Stimulated activated CD4-positive, alpha-beta T cell treated with anti-CD3 and anti-CD28 coated beads, Interleukin-1b, Interleukin-23, amount 100 ng/mL, for 24 hours (primary cell): ENCODE measurements around the gene YARS2.
A peak's percentile ranks its signal among the peaks of the same experiment; 100 is the strongest.

Experiments used
- DNase-seq, 4 experiments: peaks; one replicate each; pipeline ENCODE4 v3.0.0-alpha.2; 2020; ENCODE audit warnings: low read depth in 4 of 4, low spot score in 1 of 4

YARS2 gene

DNA sequence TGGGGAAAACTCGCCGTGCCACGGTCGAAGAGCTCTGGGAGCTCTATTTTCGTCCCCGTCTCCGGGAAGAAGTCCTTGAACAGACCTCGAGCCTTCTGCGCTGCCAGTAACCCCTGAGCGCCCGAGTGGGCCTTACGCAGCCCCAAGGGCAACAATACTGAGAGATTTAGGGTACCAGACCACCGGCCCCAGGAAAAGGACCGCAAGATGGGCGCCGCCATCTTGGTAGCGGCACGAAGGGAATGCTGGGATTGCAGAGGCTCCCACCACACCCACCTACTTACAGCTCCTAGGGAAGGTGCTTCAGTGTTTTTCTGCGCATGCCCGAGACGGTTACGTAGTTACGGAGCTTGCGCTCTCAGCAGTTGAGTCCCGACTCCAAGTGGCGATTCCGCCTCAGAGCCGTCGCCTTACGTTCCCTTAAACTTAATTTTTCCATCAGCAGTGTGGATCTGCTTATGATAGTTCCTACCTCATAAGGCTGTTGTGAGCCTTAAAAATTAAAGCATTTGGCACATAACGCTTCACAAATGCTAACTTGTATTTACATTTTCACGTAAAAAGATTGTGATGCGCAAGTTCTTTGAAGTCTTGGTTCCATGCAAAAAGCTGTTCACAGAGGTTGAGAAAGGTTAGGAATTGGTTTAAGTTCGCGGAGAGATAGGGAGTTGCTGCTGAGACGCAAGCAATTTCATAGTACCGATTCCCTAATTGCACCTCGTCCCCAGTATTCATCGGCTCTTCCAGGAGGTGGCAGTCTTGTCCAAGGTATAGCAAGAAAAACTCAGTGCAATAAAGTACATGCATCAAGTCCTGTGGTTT, at the start of gene YARS2:
TSS of gene YARS2 (minus strand) at position 244 of the 822 bp plus-strand sequence. CDS start at position 221, 23 bp downstream.
- peak; percentile 71 to 87 (median 82) for DNase-seq

GRCh38 chr12:32804301-32804700, 48.6 kb upstream of the YARS2 start:
- no peak for DNase-seq

- DNase-seq: no peak
Observed at GRCh38 chr12:32801269-32801980, 45.7 kb upstream of the YARS2 start.

DNA sequence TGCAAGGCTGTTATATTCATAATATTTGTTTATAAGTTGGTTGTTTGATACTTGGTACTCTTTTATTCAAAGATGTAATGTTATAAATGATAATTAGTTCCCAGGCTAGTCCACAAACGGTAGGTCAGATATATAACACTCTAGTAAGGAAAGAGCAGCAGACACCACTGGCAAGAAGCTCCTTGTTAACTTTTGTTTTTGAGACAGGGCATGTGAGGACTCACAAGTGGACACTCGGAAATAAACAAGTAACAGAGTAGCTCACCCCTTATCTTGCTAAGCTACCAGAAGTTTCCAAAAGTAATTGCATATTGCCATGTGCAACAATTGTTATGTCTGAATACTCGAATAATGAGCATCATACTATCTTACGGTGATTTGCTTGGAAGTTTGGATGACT, 38.6 kb upstream of the YARS2 start:
- no peak for DNase-seq

- no peak for DNase-seq
Observed at GRCh38 chr12:32789916-32790315, 34.2 kb upstream of the YARS2 start.

DNA sequence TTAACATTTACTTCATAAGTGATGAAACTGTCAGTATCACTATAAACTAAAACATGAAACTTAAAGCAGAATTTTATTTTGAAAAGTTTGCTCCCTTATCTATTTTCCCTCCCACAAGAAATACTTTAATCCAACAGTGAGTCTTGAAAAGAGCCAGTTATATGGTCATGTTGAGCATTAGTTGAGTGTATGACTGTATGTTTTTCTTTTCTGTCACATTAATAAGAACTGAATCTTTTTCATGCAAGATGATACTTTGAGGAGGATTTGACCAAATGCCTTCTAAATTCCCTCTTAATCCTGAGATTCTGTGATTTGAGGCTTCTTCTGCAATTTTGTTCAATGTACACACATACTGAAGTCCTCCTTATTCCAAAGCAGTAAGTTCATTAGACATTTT, 33.7 kb upstream of the YARS2 start:
- DNase-seq: no peak

DNA sequence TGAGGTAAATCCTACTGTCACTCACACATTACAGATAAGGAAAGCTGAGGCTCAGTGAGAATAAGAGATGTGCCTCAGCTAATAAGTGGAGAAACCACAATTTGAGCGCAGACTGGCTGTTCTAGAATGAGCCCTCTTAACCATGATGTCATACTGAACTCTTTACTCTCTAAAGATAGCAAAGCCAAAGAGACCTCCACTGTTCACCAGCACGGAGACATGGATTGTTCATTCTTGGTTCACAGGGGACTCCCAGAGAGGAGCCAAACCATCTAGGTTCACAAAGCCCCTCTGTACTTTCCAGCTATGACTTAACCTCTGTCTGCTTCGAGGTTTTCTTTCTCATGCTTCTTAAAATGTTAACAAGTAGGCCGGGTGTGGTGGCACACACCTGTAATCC, 32.7 kb upstream of the YARS2 start:
- DNase-seq: no peak

DNA sequence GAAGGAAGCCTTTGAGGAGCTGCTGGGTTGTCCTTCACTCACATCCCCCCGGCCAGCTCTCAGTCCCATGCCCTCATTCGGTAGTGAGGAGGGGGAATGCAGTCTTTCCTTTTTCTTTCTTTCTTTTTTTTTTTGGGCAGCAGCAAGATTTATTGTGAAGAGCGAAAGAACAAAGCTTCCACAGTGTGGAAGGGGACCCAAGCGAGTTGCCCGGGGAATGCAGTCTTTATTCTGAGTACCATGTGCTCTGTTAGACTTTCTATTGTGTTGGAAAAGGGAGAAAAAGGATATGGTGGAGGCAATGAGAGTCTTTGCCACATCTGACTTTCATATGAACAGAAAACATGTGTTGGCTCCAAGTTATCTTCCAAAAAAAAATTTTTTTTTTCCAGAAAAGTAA, 29.9 kb upstream of the YARS2 start:
- DNase-seq: no peak

GRCh38 chr12:32783029-32783428, 27.3 kb upstream of the YARS2 start:
- DNase-seq: no peak

- DNase-seq: no peak
Observed at GRCh38 chr12:32780071-32780470, 24.4 kb upstream of the YARS2 start.

DNA sequence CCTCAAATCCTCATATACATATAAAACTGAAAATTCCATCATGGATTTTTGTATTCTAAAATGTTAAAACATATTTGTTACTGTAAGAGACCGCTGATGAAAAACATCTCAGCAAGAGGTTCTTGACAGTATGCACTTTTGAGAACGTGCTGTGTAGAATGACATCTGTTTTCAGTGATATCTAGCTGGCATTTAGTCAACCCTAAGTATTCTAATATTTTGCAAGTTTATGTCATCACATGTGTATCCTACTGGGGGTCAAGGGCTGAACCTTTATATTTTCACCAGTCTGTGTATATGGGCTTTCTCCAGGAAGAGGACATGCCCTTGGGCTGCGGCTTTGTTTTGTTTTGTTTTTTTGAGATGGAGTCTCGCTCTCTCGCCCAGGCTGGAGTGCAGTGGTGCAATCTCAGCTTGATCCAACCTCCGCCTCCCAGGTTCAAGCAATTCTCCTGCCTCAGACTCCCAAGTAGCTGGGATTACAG, 22.0 kb upstream of the YARS2 start:
- no peak for DNase-seq

GRCh38 chr12:32777159-32777558, 21.5 kb upstream of the YARS2 start:
- DNase-seq: no peak

GRCh38 chr12:32776258-32776657, 20.6 kb upstream of the YARS2 start:
- no peak for DNase-seq

- no peak for DNase-seq
Observed at GRCh38 chr12:32773691-32774090, 18.0 kb upstream of the YARS2 start.

GRCh38 chr12:32770141-32770540, 14.4 kb upstream of the YARS2 start:
- no peak for DNase-seq

DNA sequence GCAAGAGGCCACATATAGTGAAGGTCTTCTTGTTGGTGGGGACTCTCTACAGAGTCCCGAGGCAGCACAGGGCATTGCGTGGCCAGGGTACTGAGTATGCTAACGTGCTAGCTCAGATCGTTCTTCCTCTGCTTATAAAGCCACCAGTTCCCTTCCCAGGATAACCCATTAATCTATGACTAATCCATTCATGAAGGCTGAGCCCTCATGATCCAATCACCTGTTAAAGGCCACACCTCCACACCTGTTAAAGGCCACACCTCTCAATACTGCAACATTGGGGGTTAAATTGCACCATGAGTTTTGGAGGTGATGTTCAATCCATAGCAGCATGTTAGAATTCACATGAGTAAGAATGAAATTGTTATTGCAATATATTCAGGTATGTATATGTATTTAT, 12.8 kb upstream of the YARS2 start:
- DNase-seq: no peak

- no peak for DNase-seq
Observed at GRCh38 chr12:32765906-32766305, 10.2 kb upstream of the YARS2 start.

DNA sequence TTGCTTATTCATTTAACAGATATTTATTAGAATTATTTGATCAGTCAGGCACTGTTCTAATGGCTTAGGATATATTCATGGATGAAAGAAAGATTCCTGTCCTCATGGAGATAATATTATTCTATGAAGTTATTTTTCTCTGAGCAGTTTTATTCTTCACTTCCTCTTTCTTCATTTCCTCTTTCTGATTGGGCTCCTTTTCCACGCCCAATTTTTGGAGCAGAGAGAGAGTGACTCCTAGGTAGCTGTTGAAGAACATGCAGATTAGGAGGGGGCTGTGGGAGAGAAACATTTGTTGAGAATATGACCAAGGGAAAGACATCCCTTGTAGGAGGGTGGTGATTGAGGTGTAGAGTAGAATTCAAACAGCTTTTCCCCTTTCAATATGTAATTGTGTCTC, 6.0 kb upstream of the YARS2 start:
- no peak for DNase-seq

- no peak for DNase-seq
Observed at GRCh38 chr12:32757157-32757556, 1.5 kb upstream of the YARS2 start.

- DNase-seq: no peak
Observed at GRCh38 chr12:32756476-32757066, 874 bp upstream of the YARS2 start.

DNA sequence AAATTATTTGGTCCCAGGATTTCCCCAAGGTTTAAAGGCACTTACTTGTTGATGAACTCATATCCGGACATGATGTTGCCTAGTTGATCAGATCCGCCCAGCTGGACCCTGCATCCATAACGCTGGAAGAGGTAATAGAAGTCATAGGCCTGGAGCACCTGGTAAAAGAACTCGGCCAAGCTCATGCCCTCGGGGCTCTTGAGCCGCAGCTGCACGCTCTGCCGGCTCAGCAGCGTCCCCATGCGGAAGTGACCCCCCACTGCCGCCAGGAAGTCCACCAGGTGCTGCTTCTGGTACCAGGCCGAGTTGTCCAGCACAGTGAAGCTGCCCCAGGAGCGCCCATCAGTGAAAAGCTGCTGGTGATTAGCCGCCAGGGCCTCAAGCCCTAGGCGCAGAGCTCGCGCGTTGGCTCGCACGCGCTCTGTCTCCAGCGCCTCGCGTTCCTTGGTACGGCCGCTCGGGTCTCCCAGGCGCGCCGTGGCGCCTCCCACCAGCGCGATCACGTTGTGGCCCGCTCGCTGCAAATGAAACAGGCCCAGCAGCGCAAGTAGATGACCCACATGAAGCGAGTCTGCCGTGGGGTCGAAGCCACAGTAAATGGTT, 545 bp downstream of the YARS2 start:
- peak; percentile 28 to 62 (median 46) for DNase-seq

GRCh38 chr12:32754111-32754510, 1.6 kb downstream of the YARS2 start:
- DNase-seq: no peak
